Tibial nerve (tissue), 3 donors: ENCODE results near the gene GYPE.
"Not testable (repeated sequence)": the region's sequence is repeated elsewhere in the genome, so short reads cannot be mapped to it uniquely, and the experiment has no call there.

ENCODE experiments used
- POLR2A ChIP-seq, 2 donors: fragments of 450-650 bp; IDR thresholded peaks; one replicate each; pipeline ENCODE4 v1.6.1; 2017; ENCODE audit warnings: antibody characterized with exemption in 2 of 2, mild to moderate bottlenecking in 2 of 2, moderate library complexity in 2 of 2
- TF ChIP-seq, protein P1 (sequence below), 5 experiments: fragments of 200-600 bp in 3 of 5; fragments of 450-650 bp in 2 of 5; sonication (generic) in 3 of 5; IDR thresholded peaks; one replicate each; pipeline ENCODE4 v1.5.1; 2016 to 2019; ENCODE audit warnings: antibody characterized with exemption in 5 of 5, mild to moderate bottlenecking in 3 of 5, moderate library complexity in 2 of 5

GRCh38 chr4:143857391-143858336 lies 47.7 kb downstream of the GYPE start:
- TF ChIP-seq, protein P1, sequence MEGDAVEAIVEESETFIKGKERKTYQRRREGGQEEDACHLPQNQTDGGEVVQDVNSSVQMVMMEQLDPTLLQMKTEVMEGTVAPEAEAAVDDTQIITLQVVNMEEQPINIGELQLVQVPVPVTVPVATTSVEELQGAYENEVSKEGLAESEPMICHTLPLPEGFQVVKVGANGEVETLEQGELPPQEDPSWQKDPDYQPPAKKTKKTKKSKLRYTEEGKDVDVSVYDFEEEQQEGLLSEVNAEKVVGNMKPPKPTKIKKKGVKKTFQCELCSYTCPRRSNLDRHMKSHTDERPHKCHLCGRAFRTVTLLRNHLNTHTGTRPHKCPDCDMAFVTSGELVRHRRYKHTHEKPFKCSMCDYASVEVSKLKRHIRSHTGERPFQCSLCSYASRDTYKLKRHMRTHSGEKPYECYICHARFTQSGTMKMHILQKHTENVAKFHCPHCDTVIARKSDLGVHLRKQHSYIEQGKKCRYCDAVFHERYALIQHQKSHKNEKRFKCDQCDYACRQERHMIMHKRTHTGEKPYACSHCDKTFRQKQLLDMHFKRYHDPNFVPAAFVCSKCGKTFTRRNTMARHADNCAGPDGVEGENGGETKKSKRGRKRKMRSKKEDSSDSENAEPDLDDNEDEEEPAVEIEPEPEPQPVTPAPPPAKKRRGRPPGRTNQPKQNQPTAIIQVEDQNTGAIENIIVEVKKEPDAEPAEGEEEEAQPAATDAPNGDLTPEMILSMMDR (IDR thresholded peaks at IDR 0.05), result not testable (repeated sequence)
- not testable (repeated sequence) for TF ChIP-seq POLR2A (IDR thresholded peaks at IDR 0.05)
